Stimulated activated CD8-positive, alpha-beta memory T cell treated with anti-CD3 and anti-CD28 coated beads, Interleukin-12 subunit alpha, Interleukin-12 subunit beta, amount 100 ng/mL, for 4 hours (primary cell): ENCODE results near the gene ACVR1B.
"Not testable (repeated sequence)": the region's sequence is repeated elsewhere in the genome, so short reads cannot be mapped to it uniquely, and the experiment has no call there.

Experiments
- DNase-seq: peaks from one replicate; pipeline ENCODE4 v3.0.0-alpha.2; 2020; ENCODE audit warnings: low read depth

The ACVR1B gene

GRCh38 chr12:51971679-51972421 lies 20.4 kb downstream of the ACVR1B start:
- no peak for DNase-seq

DNA sequence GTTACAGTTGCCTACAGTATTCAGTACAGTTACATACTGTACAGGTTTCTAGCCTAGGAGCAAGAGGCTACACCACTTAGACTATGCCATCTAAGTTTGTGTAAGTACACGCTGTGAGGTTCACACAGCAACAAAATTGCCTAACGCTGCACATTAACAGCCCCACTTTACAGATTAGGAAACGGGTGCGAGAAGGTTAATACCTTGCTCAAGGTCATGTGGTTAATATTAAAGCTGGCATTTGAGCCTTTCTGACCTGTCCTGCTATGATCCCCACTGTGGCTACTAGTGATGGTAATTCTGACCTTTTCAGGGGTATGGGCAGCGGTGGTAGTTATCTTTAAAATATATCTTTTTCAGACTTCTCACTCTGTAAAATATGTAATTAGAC lies 20.9 kb downstream of the ACVR1B start:
- no peak for DNase-seq

- no peak for DNase-seq
These were observed 21.4 kb downstream of the ACVR1B start for GRCh38 chr12:51972849-51973273.

- DNase-seq = no peak
These were observed 22.1 kb downstream of the ACVR1B start for GRCh38 chr12:51973560-51973959.

- DNase-seq = no peak
These were observed 23.1 kb downstream of the ACVR1B start for GRCh38 chr12:51974646-51975045.

DNA sequence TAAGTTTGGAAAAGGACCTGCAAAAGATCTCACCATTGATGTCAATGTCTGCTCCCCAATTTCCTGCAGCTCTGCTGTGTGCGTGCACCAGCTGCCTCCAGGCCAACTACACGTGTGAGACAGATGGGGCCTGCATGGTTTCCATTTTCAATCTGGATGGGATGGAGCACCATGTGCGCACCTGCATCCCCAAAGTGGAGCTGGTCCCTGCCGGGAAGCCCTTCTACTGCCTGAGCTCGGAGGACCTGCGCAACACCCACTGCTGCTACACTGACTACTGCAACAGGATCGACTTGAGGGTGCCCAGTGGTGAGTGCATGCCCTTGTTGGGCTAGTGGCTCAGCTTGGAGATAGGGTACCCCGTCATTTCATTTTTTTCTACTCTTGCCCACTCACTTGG lies 23.7 kb downstream of the ACVR1B start:
- DNase-seq = no peak

GRCh38 chr12:51976376-51977160 lies 25.1 kb downstream of the ACVR1B start:
- no peak for DNase-seq

DNA sequence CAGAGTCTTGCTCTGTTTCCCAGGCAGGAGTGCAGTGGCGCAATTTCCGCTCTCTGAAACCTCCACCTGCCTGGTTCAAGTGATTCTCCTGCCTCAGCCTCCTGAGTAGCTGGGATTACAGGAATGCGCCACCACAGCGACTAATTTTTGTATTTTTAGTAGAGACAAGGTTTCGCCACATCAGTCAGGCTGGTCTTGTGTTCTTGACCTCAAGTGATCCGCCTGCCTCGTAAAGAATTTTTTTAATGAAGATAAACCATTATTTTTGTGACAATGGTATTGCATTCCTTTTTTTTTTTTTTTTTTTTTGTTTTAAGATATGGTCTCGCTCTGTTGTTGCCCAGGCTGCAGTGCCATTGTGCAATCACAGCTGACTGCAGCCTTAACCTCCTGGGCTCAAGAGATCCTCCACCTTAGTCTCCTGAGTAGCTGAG lies 25.8 kb downstream of the ACVR1B start:
- DNase-seq = no peak

DNA sequence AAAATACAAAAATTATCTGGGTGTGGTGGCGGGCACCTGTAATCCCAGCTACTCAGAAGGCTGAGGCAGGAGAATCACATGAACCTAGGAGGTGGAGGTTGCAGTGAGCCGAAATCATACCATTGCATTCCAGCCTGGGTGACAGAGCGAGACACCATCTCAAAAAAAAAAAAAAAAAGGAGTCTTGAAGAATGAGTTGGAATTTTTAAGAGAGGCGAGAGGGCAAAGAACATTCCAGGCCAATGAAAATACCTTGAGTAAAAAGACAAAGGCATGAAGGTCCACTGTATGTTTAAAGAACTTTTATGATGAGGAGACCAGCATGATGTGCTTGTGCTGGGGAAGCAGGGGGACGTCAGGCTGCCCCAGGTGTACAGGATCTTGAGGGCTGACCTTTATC lies 27.8 kb downstream of the ACVR1B start:
- DNase-seq = not testable (repeated sequence)

- peak; percentile 30 for DNase-seq
These were observed 28.7 kb downstream of the ACVR1B start for GRCh38 chr12:51980051-51980808.

DNA sequence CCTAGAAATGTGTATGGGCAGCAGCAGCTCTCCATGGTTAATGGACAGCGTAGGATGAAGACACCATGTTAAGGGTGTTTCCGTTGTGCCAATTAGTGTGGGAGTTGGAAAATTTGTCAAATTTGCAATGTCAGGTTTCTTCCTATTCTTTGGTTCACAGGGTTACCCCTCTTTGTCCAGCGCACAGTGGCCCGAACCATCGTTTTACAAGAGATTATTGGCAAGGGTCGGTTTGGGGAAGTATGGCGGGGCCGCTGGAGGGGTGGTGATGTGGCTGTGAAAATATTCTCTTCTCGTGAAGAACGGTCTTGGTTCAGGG lies 29.3 kb downstream of the ACVR1B start:
- DNase-seq = no peak

GRCh38 chr12:51984657-51985056 lies 33.2 kb downstream of the ACVR1B start:
- no peak for DNase-seq

DNA sequence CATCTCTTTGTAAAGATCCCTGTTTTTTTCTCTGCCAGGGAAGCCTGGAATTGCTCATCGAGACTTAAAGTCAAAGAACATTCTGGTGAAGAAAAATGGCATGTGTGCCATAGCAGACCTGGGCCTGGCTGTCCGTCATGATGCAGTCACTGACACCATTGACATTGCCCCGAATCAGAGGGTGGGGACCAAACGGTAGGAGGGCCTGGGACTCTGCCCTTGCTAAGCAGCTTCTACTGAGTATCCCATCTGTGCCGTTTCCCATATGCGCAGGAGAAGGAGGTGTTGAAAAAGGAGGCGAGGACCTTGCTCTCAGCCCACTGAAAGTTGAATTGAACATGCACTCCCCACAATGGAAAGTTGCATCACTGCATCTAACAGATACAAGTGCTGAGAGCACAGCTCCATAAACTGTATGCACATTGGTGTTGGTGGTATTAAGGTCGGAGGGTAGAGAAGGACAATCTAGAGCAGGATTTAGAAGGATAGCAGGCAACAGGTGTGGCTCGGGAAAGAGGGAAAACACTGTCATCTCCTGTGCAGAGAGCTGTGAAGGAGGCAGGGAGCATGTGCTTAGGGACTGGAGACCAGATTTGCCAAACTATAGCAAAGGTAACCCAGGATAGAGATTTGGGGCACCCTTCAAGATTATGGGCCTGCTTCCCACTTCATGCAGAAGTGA lies 33.8 kb downstream of the ACVR1B start:
- no peak for DNase-seq

DNA sequence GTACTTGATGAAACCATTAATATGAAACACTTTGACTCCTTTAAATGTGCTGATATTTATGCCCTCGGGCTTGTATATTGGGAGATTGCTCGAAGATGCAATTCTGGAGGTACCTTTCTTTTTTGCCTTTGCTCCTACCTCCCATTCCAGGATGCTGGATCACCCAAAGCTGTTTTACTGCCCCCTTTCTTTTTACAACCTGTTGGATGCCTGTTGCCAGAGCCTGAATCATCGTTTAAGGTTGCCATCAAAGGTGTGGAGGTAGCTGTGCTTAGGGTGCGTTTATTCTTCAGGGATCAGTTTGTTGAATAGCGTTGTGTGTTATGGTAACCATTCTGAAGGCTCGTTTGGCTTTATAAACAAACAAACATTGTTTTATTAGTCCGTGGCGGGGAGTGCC lies 35.3 kb downstream of the ACVR1B start:
- no peak for DNase-seq

DNA sequence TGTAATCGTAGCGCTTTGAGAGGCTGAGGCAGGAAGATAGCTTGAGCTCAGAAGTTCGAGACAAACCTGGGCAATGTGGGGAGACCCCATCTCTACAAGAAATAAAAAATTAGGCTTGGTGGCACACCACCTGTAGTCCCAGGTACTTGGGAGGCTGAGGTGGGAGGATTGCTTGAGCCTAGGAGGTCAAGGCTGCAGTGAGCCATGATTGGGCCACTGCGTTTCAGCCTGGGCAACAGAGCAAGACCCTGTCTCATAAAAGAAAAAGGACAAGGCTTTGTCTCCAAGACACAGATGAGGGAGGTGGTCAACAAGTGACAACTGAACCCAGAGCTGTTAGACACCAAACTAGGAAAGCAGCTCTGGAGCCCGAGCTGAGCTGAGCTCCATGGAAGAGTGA lies 40.7 kb downstream of the ACVR1B start:
- DNase-seq = no peak

GRCh38 chr12:51994539-51994820 lies 43.0 kb downstream of the ACVR1B start:
- DNase-seq = no peak

GRCh38 chr12:51994959-51995358 lies 43.5 kb downstream of the ACVR1B start:
- no peak for DNase-seq

GRCh38 chr12:51997136-51997535 lies 45.6 kb downstream of the ACVR1B start:
- DNase-seq = no peak

DNA sequence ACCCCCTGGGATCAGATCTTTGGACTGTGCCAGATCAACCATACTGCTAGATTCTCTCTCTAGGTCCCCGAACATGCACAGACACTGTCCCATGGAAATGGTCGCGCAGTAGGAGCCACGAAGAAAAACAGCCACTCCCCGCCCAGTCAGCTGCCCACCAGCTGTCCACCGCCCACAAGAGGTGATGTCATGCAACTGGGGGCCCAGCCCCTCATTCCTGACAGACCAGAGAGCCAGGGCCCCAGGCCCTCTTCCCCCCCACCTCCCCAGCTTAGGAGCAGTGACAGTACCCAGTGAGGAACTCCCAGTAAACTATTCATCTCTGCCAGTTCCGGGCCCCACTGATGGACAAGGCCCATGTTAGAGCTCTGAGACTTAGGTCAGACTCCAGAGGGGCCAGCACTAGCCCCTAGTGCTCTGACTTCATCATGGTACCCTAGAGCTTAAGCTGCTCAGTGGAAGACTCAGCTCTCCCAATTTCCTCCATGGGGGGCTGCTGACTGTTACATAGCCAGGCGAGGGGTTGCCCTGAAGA lies 51.6 kb downstream of the ACVR1B start:
- no peak for DNase-seq

DNA sequence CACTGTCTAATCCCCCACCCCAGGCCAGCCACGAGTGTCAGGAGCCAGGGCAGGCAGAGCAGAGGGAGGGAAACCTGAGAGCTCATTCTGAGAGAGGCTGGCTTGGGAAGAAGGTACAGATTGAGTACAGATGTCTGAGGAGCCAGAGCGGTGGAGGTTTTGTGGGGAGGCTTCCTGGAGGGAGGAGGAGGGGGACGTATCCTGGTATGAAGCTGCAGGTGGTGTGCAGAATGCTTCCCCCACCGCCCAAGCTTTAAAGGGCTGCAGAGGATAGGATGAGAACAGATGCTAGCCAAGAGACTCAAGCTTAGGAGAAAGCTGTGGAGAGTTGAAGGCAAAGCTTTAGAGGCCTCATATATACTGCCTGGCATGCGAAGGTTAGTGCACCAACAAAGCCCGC lies 52.1 kb downstream of the ACVR1B start:
- no peak for DNase-seq

DNA sequence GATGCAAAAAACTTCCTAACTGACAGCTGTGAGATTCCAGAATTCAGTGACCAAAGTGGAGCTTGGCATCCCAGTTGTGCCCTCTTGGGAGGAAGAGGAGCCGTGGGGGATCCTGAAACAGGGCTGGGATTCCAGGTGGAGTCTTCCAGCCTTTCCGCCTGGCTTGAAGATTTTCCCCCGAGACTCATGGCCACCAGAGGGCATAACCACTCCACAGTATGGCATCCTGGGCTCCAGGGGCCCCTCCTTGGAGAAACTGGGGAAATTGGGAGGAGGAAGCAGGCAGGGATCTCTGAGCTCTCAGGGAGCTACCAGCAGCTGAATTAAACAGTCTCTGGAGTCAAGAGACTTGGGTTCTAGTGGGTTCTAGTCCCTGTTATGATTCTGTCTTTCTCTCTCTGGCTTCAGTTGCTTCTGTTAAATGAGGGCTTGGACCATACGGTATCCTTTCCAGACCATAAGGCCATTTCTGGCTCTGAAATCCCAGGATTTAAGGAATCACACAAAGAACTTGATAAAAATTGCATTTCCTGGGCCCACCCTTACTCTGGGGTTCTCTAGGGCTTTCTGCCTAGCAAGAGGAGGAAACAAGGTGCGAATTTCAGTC lies 52.6 kb downstream of the ACVR1B start:
- DNase-seq = no peak
